Measurements from ENCODE around the gene DPEP1.
"Not testable (repeated sequence)": the region's sequence is repeated elsewhere in the genome, so short reads cannot be mapped to it uniquely, and the experiment has no call there.

Gene DPEP1

DNA sequence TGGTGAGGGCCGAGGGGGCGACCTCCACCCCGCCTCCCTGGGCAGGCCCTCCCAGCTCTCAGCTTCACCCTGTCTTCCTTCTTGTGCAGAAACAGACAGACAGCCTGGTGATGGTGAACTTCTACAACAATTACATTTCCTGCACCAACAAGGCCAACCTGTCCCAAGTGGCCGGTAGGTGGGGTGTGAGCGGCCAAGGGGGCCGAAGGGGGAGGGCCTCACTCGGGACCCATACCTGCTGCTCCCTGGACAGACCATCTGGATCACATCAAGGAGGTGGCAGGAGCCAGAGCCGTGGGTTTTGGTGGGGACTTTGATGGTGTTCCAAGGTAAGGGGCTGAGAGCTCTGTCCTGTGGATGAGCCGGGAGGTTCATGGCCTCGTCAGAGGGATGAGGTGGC is 23.9 kb downstream of the DPEP1 start:
- no peak overlapping the region for H3K4me3 ChIP-seq (ENCODE audit: low read depth, low read length)

DNA sequence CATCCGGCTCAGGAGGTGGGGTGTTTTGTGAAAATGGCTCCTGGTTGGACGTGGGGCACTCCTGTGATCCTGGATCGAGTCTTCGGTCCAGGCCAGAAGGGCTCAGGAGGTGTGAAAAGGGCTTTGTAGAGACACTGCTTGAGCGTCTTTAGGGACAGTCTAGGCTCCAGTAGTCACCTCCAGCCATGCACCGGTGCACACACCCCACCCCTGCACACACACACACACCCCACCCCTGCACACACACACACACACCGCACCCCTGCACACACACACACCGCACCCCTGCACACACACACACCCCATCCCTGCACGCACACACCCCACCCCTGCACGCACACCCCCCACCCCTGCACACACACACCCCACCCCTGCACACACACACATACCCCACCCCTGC is 25.0 kb downstream of the DPEP1 start:
- no peak overlapping the region for H3K4me3 ChIP-seq (ENCODE audit: low read depth, low read length)
- DNase-seq (ENCODE audit: low read depth), result no peak

More for the DNA sequence above, 23.9 kb downstream of the DPEP1 start:
- DNase-seq (ENCODE audit: low read depth), result no peak

DNA sequence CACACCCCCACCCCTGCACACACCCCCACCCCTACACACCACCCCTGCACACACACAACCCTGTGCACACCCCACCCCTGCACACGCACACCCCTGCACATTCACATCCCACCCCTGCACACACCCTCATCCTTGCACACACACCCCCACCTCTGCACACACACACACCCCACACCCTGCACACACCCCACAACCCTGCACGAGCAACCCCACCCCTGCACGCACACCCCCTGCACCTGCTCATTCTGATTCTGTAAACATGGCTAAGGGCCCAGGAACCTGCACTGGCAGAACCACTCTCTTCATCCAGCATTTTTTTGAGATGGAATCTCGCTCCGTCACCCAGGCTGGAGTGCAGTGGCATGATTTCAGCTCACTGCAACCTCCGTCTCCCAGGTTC is 25.9 kb downstream of the DPEP1 start:
- no peak overlapping the region for H3K4me3 ChIP-seq (ENCODE audit: low read depth, low read length)
- DNase-seq (ENCODE audit: low read depth), result no peak

DNA sequence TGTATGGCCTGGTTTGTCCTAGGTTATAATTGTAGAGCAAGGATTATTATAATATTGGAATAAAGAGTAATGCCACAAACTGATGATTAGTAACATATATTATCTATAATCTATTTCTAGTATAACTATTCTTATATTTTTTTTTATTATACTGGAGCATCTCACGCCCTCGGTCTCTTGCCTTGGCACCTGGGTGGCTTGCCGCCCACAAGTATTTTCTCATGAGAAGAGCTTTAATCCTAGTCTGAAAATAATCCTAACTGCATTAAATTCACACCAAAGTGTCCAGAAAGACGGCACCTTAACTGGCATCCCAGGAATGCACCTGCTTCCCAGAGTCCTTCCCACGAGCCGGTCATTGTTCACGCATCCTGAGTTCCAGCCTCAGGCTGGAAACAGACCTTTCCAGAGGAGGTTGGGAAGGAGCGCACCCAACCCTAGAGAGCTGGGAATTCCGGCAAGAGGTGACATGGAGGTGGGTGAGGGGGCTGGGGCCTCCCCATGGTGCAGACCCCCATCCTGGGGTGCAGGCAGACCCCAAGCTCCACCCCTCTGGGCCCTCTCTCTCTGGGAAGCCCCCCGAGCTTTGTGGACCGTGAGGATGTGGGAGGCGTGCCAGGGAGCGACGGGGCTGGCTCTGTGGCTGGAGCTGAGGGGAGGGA is 28.1 kb downstream of the DPEP1 start:
- no peak overlapping the region for H3K4me3 ChIP-seq (ENCODE audit: low read depth, low read length)
- DNase-seq (ENCODE audit: low read depth), result no peak

DNA sequence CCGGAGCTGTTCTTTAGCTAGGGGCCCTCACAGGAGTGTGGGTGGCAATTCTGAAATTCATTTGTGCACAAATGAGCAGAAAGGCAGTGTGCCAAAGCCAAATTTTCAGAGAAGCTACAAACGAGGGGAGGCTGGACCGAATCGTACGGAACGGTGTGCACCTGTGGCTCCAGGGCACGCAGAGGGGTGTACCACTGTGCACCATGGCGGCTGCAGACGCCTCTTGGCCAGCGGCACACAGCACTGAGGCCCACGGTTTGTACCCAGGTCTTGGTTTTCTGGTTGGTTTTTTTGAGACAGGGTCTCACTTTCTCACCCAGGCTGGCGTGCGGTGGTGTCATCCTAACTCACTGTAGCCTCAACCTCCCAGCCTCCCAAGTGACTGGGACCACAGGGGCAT is 29.1 kb downstream of the DPEP1 start:
- DNase-seq (ENCODE audit: low read depth), result no peak
- no peak overlapping the region for H3K4me3 ChIP-seq (ENCODE audit: low read depth, low read length)

DNA sequence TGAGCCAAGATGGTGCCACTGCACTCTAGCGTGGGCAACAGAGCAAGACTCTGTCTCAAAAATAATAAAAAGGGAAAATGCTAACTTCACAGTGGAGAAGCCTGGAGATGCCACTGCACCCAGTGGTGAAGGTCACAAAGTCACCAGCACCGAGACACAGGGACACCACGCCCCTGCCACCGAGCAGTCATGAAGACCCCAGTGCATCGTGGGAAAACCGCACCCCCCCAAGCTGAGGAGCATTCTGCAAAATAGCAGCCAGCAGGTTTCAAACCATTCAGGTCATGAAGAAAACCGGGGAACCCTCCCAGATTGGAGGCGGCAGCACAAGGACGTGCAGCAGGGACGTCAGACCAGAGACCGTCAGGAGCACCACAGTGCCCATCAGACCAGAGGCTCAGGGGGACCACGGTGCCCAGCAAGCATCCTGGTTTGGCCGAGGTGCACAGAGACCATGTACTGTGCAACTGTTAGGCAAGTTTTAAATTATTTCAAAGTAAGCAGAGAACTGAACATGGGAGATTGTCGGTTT is 30.4 kb downstream of the DPEP1 start:
- H3K4me3 ChIP-seq (ENCODE audit: low read depth, low read length), result no peak overlapping the region
- no peak for DNase-seq (ENCODE audit: low read depth)

DNA sequence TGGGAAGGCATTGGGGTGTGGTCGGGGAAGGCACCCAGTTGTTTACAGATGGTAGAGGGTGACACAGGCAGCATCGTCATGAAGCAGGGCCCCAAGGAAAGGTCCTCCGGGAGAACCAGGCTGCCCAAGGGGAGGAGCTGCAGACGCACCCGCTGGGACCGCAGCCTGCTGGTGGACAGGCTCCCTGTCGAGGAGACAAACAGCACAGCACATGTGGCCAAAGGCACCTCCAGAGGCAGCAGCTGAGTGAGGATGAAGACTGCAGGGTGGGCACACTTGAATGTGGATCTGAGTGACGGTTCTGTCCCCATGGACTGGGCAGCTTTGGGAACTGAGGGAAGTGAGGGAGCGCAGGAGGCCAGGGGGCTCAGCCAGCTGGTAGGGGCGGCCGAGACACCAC is 31.7 kb downstream of the DPEP1 start:
- no peak for DNase-seq (ENCODE audit: low read depth)
- no peak overlapping the region for H3K4me3 ChIP-seq (ENCODE audit: low read depth, low read length)

DNA sequence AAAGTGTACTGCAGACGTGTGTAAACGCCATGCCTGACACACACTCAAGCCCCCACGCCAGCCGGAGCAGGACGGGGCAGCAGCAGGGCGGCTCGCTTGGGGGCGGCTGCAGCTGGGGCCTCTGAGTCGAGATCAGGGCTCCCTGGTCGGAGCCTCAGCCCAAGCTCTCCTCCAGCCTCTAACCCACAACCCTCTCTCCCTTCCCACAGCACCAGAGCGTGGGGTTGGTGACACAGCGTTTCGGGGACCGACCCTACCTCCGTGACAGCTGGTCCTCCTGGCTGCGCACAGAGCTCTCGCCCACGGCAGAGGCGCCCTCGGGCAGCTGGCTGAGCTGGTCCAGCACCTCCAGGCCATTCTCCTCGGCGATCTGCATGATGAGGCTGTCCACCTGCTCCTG is 32.8 kb downstream of the DPEP1 start:
- no peak overlapping the region for H3K4me3 ChIP-seq (ENCODE audit: low read depth, low read length)
- DNase-seq (ENCODE audit: low read depth), result no peak

DNA sequence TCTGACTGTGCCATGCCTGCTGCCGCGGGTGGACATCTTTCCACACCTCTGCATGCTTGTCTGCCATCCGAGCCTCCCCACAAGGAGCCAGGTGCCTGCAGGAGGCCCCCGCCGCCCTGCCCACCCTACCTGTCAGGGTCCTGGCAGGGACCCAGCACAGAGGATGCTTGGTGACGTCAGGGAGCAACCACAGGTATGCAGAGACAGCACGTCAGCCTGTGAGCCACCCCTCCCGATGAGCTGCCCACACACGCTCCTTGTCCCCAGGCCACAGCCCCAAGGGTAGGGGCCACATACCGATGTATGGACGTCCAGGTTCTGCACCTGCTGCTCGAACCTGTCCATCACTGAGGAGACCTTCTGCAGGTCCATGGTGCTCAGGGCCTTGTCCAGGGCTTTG is 33.5 kb downstream of the DPEP1 start:
- DNase-seq (ENCODE audit: low read depth), result no peak
- H3K4me3 ChIP-seq (ENCODE audit: low read depth, low read length), result no peak overlapping the region

DNA sequence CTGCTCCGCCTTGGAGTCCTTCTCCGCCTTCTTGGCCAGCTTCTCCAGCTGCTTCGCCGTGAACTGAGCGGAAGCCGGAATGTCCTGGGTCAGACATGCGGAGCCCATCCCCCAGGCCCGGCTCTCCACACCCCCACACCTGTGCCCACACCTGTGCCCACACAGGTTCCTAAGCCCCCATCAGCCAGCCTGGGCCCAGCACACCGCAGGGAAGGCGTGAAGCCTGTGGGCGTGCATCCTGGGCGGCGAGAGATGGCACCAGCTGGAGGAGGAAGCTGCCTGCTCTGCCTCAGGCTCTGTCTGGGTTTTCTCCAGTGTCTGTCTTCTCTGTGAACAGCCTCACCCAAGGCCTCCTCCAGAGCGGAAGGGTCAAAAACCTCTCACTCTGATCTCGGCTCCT is 38.1 kb downstream of the DPEP1 start:
- no peak for DNase-seq (ENCODE audit: low read depth)
- H3K4me3 ChIP-seq (ENCODE audit: low read depth, low read length), result no peak overlapping the region

DNA sequence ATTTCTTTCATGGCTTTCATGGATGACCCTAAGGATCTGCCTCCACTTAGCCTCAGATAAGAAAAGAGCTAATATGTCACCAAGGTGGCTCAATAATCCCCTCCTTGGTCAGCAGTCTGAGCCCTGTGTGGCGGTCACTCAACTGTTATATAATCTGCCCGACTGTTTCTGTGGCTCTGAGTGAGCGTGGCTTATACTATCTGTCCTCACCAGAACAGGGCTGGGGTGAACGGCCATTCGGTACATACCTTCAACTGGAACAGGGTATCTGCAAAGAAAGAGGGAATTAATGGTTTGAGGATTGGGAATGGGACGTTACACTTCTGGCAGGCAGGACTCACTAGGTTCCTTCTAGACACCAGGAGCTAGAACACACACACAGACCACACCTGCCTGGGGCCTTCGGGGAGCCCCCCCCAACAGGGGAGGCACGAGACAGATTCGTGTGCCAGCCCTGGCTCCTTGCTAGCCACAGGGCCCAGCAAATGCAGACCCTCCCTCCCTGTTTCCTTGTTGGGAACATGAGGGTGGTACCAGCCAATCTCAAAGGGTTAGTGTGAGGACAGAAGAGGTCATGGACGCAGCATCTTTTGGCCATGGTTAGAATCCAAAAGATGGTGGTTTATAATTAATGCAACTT is 40.3 kb downstream of the DPEP1 start:
- DNase-seq (ENCODE audit: low read depth), result no peak
- no peak overlapping the region for H3K4me3 ChIP-seq (ENCODE audit: low read depth, low read length)

DNA sequence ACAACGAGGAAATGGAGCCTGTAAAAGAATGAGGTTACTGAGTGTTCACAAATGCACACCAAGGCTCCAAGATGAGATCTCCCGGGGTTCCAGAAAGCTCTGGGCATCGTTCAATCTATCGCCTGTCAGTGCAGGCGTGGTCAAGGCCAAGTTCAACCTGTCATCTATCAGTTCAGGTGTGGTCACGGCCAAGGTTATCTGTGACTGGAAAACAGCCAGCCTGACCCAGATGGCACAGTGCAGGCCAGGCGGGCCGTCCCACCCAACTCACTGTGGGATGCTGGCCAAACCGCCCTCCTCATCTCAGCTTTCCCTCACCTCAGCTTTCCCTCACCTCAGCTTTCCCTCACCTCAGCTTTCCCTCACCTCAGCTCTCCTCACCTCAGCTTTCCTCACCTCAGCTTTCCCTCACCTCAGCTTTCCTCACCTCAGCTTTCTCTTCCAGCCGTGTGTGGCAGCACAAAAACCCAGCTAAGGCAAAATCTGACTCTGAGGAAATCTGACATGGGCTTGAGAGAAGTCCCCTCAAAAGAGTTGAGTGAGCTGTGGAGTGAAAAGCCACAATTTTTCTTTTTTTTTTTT is 41.7 kb downstream of the DPEP1 start:
- no peak for DNase-seq (ENCODE audit: low read depth)
- H3K4me3 ChIP-seq (ENCODE audit: low read depth, low read length), result no peak overlapping the region

DNA sequence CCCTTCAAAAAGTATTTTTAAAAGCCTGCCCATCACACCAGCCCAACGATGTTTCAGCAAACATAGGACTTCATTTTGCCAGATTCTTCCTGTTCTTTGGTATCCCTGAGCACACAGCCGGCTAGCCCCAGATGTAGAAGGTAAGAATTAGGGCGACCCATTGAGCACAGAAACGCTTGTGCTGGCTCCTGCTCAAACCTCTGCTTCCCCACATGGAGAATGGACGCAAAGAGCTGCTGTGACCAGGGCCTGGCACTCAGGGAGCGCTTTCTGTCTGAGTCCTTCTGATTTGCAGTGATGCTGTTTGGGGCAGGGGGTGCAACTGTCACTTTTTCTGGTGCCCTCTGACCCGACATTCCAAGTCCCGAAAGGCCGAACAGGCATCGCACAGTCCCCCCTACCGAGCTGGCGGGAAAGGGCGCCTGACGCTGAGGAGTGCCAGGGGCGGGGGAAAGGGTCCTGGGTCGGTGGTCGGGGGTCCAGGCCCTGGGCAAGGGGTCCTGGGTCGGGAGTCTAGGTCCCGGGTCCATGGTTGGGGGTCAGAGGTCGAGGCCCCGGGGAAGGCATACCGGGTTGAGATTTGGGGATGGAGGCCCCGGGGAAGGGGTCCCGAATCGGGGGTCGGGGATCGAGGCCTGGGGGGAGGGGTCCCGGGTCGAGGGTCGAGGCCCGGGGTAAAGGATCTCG is 43.1 kb downstream of the DPEP1 start:
- H3K4me3 ChIP-seq (ENCODE audit: low read depth, low read length), result peak overlapping the region; percentile 79
- no peak for DNase-seq (ENCODE audit: low read depth)

DNA sequence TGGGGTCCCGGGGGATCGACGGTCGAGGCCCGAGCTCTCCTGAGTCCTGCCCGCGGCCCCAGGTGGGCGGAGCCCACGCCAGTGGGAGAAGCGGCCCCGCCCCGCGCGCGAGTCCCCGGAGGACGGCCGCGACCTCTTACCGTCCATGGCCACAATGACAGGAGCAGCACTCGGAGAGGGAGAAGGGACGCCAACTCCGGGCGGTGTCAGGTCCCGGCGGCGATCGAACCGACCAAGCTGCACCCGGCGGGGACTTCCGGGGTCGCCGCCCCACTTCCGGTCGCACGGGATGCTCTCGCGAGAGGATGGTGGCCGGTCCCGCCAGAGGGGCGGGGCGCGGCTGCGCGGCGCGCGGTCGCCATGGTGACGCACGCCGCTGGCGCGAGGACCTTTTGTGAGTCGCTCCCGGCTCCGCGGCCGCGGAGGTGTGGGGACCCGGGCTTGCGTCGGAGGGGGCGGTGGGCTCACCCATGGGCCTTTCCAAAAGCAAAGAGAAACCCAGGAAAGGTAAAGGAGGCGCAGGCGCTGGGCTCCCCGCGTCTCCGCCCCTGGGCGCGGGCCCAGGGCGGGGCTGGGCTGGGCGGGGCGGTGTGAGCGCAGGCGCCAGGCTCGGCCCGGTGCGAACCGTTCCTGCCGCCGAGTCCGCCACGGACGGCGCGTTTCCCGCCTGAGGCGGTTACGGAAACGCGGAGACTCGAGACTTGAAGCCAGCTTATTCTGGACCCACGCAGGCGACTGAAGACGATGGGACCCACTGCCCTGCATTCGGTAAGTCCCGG is 44.2 kb downstream of the DPEP1 start, which contains the start of the genes CHMP1A and SPATA33:
CHMP1A (minus strand) TSS at position 267 of the 779 bp plus-strand sequence; CDS start at position 147, 120 bp downstream.
SPATA33 (plus strand) TSS at position 395 of the 779 bp plus-strand sequence; CDS start at position 471, 76 bp downstream.
- H3K4me3 ChIP-seq (ENCODE audit: low read depth, low read length), result peak within 1 kb of the TSS; percentile 79
- peak; percentile 41 for DNase-seq (ENCODE audit: low read depth)

DNA sequence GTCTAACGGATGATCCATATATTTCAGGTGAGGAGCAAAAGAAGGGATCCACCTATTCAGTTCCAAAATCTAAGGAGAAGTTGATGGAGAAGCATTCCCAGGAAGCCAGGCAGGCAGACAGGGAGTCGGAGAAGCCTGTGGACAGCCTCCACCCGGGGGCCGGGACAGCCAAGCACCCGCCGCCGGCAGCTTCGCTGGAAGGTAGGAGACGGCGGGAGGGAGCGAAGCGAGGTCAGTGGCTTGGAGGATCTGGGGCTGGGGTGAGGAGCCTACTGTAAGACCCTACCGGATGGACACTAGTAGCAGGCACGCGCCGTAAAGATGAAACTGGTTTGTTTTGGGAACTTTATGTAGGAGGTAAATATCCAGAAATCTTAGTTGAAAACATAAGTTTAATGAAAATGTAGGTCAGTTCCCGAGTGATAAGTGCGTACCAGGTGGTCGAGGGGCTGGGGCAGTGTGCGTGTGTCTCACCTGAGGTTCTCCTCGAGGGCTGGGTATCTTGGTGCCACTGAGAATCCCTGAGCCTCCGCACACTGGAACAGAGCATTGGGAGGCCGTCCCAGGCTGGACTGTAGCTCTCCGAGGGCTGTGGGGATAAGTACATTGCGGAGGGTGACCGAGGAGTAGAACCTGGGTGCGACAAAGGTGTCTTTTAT is 44.9 kb downstream of the DPEP1 start:
- peak overlapping the region; percentile 79 for H3K4me3 ChIP-seq (ENCODE audit: low read depth, low read length)
- DNase-seq (ENCODE audit: low read depth), result no peak

DNA sequence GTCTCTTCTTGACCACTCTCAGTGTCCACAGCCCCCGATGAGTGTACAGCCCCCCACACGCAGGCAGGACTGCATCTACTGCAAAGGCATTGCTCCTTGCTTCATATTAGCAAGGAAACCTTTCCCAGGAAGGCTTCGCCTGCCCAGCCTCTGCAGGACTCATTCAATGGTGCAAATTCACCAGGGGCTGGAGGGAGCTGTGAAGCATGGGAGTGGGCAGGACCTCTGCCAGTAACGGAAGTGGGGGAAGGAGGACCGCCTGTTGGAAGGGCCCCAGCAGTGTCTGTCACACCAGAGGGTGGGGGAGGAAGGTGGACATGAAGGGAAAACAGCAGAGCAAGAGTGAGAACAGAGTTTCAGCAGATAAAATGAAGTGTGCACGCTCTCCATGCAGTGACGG is 46.7 kb downstream of the DPEP1 start:
- no peak overlapping the region for H3K4me3 ChIP-seq (ENCODE audit: low read depth, low read length)

DNA sequence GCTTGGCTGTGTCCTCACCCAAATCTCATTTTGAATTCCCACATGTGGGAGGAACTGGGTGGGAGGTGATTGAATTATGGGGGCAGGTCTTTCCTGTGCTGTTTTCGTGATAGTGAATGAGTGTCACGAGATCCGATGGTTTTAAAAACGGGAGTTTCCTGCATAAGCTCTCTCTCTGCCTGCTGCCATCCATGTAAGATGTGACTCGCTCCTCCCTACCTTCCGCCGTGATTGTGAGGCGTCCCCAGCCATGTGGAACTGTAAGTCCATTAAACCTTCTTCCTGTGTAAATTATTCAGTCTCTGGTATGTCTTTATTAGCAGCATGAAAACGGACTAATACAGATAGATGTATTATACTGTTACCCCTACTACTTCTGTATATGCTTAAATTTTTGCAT is 47.8 kb downstream of the DPEP1 start:
- H3K4me3 ChIP-seq (ENCODE audit: low read depth, low read length), result no peak overlapping the region
- DNase-seq (ENCODE audit: low read depth), result no peak

More for the DNA sequence above, 46.7 kb downstream of the DPEP1 start:
- no peak for DNase-seq (ENCODE audit: low read depth)

DNA sequence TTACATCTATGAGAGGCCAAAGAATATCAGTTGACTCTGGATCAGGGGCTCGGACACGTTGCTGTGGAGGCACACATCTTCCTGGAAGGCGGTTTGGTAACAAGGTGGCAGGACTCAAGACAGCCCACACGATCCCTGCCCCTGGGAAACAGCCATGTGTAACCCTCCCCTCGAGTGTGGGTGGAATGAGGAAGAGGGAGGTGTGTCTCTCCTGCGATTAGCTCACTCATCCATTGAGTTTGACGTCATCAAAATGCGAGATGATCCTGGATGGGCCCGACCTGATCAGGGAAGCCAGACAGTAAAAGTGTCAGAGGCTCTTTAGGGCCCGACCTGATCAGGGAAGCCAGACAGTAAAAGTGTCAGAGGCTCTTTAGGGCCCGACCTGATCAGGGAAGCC is 50.8 kb downstream of the DPEP1 start:
- H3K4me3 ChIP-seq (ENCODE audit: low read depth, low read length); DNase-seq (ENCODE audit: low read depth): not testable (repeated sequence)

DNA sequence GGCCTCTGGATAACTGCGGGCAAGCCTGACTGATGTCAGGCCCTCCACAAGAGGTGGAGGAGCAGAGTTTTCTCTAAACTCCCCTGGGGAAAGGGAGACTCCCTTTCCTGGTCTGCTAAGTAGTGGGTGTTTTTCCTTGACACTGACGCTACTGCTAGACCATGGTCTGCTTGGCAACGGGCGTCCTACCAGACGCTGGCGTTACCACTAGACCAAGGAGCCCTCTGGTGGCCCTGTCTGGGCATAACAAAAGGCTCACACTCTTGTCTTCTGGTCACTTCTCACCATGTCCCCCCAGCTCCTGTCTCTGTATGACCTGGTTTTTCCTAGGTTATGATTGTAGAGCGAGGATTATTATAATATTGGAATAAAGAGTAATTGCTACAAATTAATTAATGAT is 53.6 kb downstream of the DPEP1 start:
- not testable (repeated sequence) for H3K4me3 ChIP-seq (ENCODE audit: low read depth, low read length); DNase-seq (ENCODE audit: low read depth)
